Measurements from ENCODE around the gene PAX3.

- no peak for TF ChIP-seq POLR2A (IDR thresholded peaks at IDR 0.05)
- peak in 5 of 6 experiments; percentile 27 to 52 (median 41) for TF ChIP-seq CTCF (IDR thresholded peaks at IDR 0.05)
- no peak for TF ChIP-seq POLR2AphosphoS5 (IDR thresholded peaks at IDR 0.05)
These were observed 20.2 kb upstream of the PAX3 start for GRCh38 chr2:222318712-222319585.

Measured in upper lobe of left lung (tissue), 4 donors.